Tibial nerve (tissue), 4 donors: ENCODE data around the gene SUMF1. TPM values are rescaled to one million over a fixed set of nuclear protein-coding genes. Genes with fewer than 3 reads are reported as not detected.

Experiments
- DNase-seq, 2 donors: peaks; one replicate each; pipeline ENCODE4 v3.0.0-alpha.2; 2019; ENCODE audit warnings: low spot score in 2 of 2
- H3K27ac ChIP-seq, 4 donors: fragments of 200-600 bp; sonication (generic) in 3 of 4; one replicate each; pipeline ENCODE4 v1.5.1; 2017 to 2019; ENCODE audit warnings: mild to moderate bottlenecking in 1 of 4
- H3K27me3 ChIP-seq, 2 donors: fragments of 200-600 bp; sonication (generic) in 1 of 2; one replicate each; pipeline versions ENCODE4 v1.5.1 to v1.6.0; 2017 to 2019
- H3K36me3 ChIP-seq, 3 donors: fragments of 200-600 bp; sonication (generic); one replicate each; pipeline ENCODE4 v1.5.1; 2018 to 2019
- H3K4me1 ChIP-seq, 4 donors: fragments of 200-600 bp; sonication (generic) in 3 of 4; one replicate each; pipeline ENCODE4 v1.5.1; 2017 to 2019
- H3K4me3 ChIP-seq, 4 donors: fragments of 200-600 bp; sonication (generic) in 3 of 4; one replicate each; pipeline ENCODE4 v1.5.1; 2017 to 2019; ENCODE audit warnings: mild to moderate bottlenecking in 1 of 4, moderate library complexity in 1 of 4
- H3K9me3 ChIP-seq, 4 donors: fragments of 200-600 bp; sonication (generic) in 3 of 4; one replicate each; pipeline ENCODE4 v1.5.1; 2017 to 2019
- CTCF ChIP-seq, 5 experiments: fragments of 200-600 bp in 3 of 5; fragments of 450-650 bp in 2 of 5; sonication (generic) in 3 of 5; IDR thresholded peaks; one replicate each; pipeline ENCODE4 v1.5.1; 2016 to 2019; ENCODE audit warnings: antibody characterized with exemption in 5 of 5, mild to moderate bottlenecking in 3 of 5, moderate library complexity in 2 of 5
- EP300 ChIP-seq, 2 donors: sonication (generic); formaldehyde crosslinking; IDR thresholded peaks; one replicate each; pipeline ENCODE4 v1.6.1; 2017; ENCODE audit warnings: antibody characterized with exemption in 2 of 2, mild to moderate bottlenecking in 1 of 2
- POLR2A ChIP-seq, 2 donors: fragments of 450-650 bp; IDR thresholded peaks; one replicate each; pipeline ENCODE4 v1.6.1; 2017; ENCODE audit warnings: antibody characterized with exemption in 2 of 2, mild to moderate bottlenecking in 2 of 2, moderate library complexity in 2 of 2
- WGBS, 2 donors: methylation state at CpG; one replicate each; pipeline ENCODE4 v1.1.5; 2018; 5-methylcytosine and 5-hydroxymethylcytosine counted together
- total RNA-seq, 4 donors: library from RNA; depleted of rRNA; stranded (reverse); fragments of >200 nt; gene quantifications; one replicate each; pipeline ENCODE4 v1.1.0, GENCODE V29; 2016

Gene SUMF1
- total RNA-seq, 4 donors from 2014 or later: 49.2 to 70.6 (median 63.8) TPM

GRCh38 chr3:4409971-4410573 is 57.0 kb downstream of the SUMF1 start:
- H3K27ac ChIP-seq: no peak overlapping the region
- TF ChIP-seq CTCF (IDR thresholded peaks at IDR 0.05) (no peak), EP300 (IDR thresholded peaks at IDR 0.05) (no peak), POLR2A (IDR thresholded peaks at IDR 0.05) (no peak)

DNA sequence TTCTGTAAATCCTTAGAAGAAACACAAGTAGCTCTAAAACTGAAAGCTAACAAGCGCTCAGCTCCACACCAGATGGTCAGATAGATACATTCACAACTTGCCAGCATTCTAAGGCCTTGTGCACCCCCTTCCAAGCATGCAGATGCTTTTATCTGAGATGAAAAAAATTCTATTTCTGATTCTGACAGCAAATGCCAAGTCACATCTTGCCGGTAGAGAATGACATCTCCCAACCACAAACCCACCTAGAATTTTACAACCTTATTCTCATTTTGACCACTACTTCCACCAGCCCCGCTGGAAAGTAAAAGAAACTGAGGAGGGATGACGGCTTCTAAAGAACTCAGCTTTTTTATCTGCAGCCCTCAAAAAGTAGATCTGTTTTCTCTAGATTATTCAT is 57.7 kb downstream of the SUMF1 start:
- H3K36me3 ChIP-seq: peaks cover 0 to 62% (median 0%) of the 10 kb centered on the region in 3 donors
- DNase-seq: no peak
- WGBS, 2 donors: 82 to 90% methylated on average over 4 of the region's 4 CpGs
- H3K27me3 ChIP-seq: no peaks in the 10 kb centered on the region
- H3K4me3 ChIP-seq: no peak overlapping the region
- no peak for TF ChIP-seq CTCF (IDR thresholded peaks at IDR 0.05)
- no peak for TF ChIP-seq POLR2A (IDR thresholded peaks at IDR 0.05)
- no peak for TF ChIP-seq EP300 (IDR thresholded peaks at IDR 0.05)
- no peaks in the 10 kb centered on the region for H3K9me3 ChIP-seq
- no peaks in the 10 kb centered on the region for H3K4me1 ChIP-seq
- no peak overlapping the region for H3K27ac ChIP-seq

More at GRCh38 chr3:4409971-4410573, 57.0 kb downstream of the SUMF1 start:
- H3K36me3 ChIP-seq: peaks cover 0 to 61% (median 0%) of the 10 kb centered on the region in 3 donors
- no peak for DNase-seq
- no peaks in the 10 kb centered on the region for H3K4me1 ChIP-seq
- H3K9me3 ChIP-seq: no peaks in the 10 kb centered on the region
- no peaks in the 10 kb centered on the region for H3K27me3 ChIP-seq
- H3K4me3 ChIP-seq: no peak overlapping the region
- WGBS, 2 donors: 47 to 55% methylated on average over 1 of the region's 1 CpG

DNA sequence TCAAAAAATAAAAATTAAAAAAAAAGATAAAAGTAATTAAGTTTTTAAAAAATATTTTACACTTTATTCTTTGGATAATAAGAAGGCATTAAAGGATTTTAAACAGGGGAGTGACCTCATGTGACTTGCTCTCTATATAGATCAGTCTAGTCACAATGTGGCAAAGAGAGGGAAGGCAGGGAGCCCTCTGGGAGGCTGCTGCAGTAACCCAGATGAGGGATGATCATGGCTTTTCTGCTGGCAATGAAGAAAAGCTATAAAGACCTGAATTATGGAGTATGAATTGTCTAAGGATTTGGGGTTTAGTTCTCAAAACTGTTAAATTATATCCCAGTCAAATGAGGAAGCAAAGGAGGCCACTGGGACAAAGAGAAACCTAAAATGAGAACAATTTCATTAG is 58.1 kb downstream of the SUMF1 start:
- peaks cover 0 to 60% (median 0%) of the 10 kb centered on the region in 3 donors for H3K36me3 ChIP-seq
- no peak for DNase-seq
- H3K4me3 ChIP-seq: no peak overlapping the region
- no peaks in the 10 kb centered on the region for H3K9me3 ChIP-seq
- no peaks in the 10 kb centered on the region for H3K27me3 ChIP-seq
- TF ChIP-seq POLR2A (IDR thresholded peaks at IDR 0.05): no peak
- no peak for TF ChIP-seq CTCF (IDR thresholded peaks at IDR 0.05)
- TF ChIP-seq EP300 (IDR thresholded peaks at IDR 0.05): no peak
- H3K4me1 ChIP-seq: no peaks in the 10 kb centered on the region
- no peak overlapping the region for H3K27ac ChIP-seq

- TF ChIP-seq EP300 (IDR thresholded peaks at IDR 0.05) (no peak), POLR2A (IDR thresholded peaks at IDR 0.05) (no peak), CTCF (IDR thresholded peaks at IDR 0.05) (no peak)
- 57 to 70% methylated on average over 2 of the region's 2 CpGs for WGBS, 2 donors
- no peak for DNase-seq
- Histone ChIP-seq H3K27ac (no peak overlapping the region), H3K27me3 (no peaks in the 10 kb centered on the region), H3K4me1 (no peaks in the 10 kb centered on the region), H3K36me3 (peaks cover 0 to 61% (median 0%) of the 10 kb centered on the region in 3 donors), H3K4me3 (no peak overlapping the region), H3K9me3 (no peaks in the 10 kb centered on the region)
These were observed 59.1 kb downstream of the SUMF1 start for GRCh38 chr3:4407941-4408340.

DNA sequence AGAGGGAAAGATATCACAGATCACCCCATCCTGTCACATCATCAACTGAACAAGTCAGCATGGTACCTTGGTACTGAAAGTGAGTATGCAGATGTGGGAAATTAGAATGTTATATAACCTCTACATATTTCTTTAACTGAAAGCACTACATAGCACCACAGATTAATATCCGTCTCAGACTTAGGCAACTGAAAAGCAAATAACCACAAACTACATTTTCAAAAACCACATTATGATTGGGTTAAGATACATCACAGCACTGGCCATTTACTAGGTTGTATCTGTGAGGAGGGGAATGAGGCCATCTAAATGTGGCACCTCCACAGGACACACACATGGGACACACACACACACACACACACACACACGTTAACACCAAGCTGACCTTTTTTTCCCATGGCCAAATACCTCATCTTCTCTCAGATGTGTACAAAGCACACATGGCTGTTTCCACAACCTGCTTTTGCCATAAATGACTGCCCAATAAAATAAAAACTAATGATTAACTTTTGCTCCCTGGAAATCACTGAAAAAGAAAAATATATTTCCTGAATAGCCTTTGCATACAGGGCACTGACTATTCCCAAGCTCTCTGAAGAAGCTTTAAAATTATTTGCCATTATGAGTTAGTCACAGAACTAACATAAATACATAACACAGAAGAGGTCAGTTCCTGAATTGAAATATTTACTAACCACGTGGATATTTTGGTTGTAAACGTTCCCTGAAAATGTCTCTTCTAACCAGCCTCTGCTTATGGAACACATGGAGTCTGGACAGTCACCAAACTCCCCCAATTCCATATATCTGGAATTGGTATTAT is 60.1 kb downstream of the SUMF1 start:
- Histone ChIP-seq H3K27ac (no peak overlapping the region), H3K9me3 (no peaks in the 10 kb centered on the region), H3K27me3 (no peaks in the 10 kb centered on the region), H3K4me1 (no peaks in the 10 kb centered on the region), H3K36me3 (peaks cover 0 to 61% (median 0%) of the 10 kb centered on the region in 3 donors), H3K4me3 (no peak overlapping the region)
- 63 to 71% methylated on average over 4 of the region's 4 CpGs for WGBS, 2 donors
- TF ChIP-seq CTCF (IDR thresholded peaks at IDR 0.05) (no peak), POLR2A (IDR thresholded peaks at IDR 0.05) (no peak), EP300 (IDR thresholded peaks at IDR 0.05) (no peak)
- DNase-seq: no peak
